ENCODE results near the gene CNKSR2. TPM values are rescaled to one million over a fixed set of nuclear protein-coding genes. Genes with fewer than 3 reads are reported as not detected.

Gene CNKSR2
- total RNA-seq, 2 donors from 2014 or later, result 1.7 TPM; not detected in 1

GRCh38 chrX:21383546-21383945 is 9.3 kb downstream of the CNKSR2 start:
- Histone ChIP-seq H3K4me3 (no peak overlapping the region), H3K4me1 (no peaks in the 10 kb centered on the region), H3K27me3 (no peaks in the 10 kb centered on the region), H3K36me3 (no peaks in the 10 kb centered on the region), H3K27ac (no peak overlapping the region), H3K9me3 (no peaks in the 10 kb centered on the region)
- no peak for TF ChIP-seq CTCF (IDR thresholded peaks at IDR 0.05)
- DNase-seq (ENCODE audit: low spot score), result no peak

GRCh38 chrX:21384178-21384577 is 10.0 kb downstream of the CNKSR2 start:
- Histone ChIP-seq H3K4me1 (no peaks in the 10 kb centered on the region), H3K27me3 (no peaks in the 10 kb centered on the region), H3K4me3 (no peak overlapping the region), H3K36me3 (no peaks in the 10 kb centered on the region), H3K9me3 (no peaks in the 10 kb centered on the region), H3K27ac (no peak overlapping the region)
- no peak for TF ChIP-seq CTCF (IDR thresholded peaks at IDR 0.05)
- DNase-seq (ENCODE audit: low spot score), result no peak

- Histone ChIP-seq H3K9me3 (no peaks in the 10 kb centered on the region), H3K27ac (no peak overlapping the region), H3K4me3 (no peak overlapping the region), H3K4me1 (no peaks in the 10 kb centered on the region), H3K36me3 (no peaks in the 10 kb centered on the region), H3K27me3 (no peaks in the 10 kb centered on the region)
- TF ChIP-seq CTCF (IDR thresholded peaks at IDR 0.05), result no peak
- DNase-seq (ENCODE audit: low spot score), result no peak
Measured at GRCh38 chrX:21394792-21395191, 20.6 kb downstream of the CNKSR2 start.

- Histone ChIP-seq H3K27ac (no peak overlapping the region), H3K36me3 (no peaks in the 10 kb centered on the region), H3K4me1 (no peaks in the 10 kb centered on the region), H3K4me3 (no peak overlapping the region), H3K27me3 (no peaks in the 10 kb centered on the region), H3K9me3 (no peaks in the 10 kb centered on the region)
- no peak for DNase-seq (ENCODE audit: low spot score)
- TF ChIP-seq CTCF (IDR thresholded peaks at IDR 0.05), result no peak
Measured at GRCh38 chrX:21398426-21398825, 24.2 kb downstream of the CNKSR2 start.

GRCh38 chrX:21400408-21401121 is 26.3 kb downstream of the CNKSR2 start:
- DNase-seq (ENCODE audit: low spot score), result no peak
- TF ChIP-seq CTCF (IDR thresholded peaks at IDR 0.05), result no peak
- H3K4me1 ChIP-seq, result no peaks in the 10 kb centered on the region
- H3K27ac ChIP-seq, result no peak overlapping the region
- no peaks in the 10 kb centered on the region for H3K36me3 ChIP-seq
- H3K27me3 ChIP-seq, result no peaks in the 10 kb centered on the region
- no peak overlapping the region for H3K4me3 ChIP-seq
- no peaks in the 10 kb centered on the region for H3K9me3 ChIP-seq

- no peak overlapping the region for H3K4me3 ChIP-seq
- H3K9me3 ChIP-seq, result no peaks in the 10 kb centered on the region
- H3K4me1 ChIP-seq, result no peaks in the 10 kb centered on the region
- H3K36me3 ChIP-seq, result no peaks in the 10 kb centered on the region
- no peak overlapping the region for H3K27ac ChIP-seq
- TF ChIP-seq CTCF (IDR thresholded peaks at IDR 0.05), result no peak
- H3K27me3 ChIP-seq, result no peaks in the 10 kb centered on the region
- DNase-seq (ENCODE audit: low spot score), result no peak
Measured at GRCh38 chrX:21408307-21408706, 34.1 kb downstream of the CNKSR2 start.

All from right atrium auricular region (tissue), 2 donors.